Lower leg skin (tissue), 3 donors: Measurements from ENCODE around the gene TAPBPL.

Source experiments
- POLR2A ChIP-seq, 2 donors: fragments of 450-650 bp; IDR thresholded peaks; one replicate each; pipeline ENCODE4 v1.6.1; 2016 to 2017; ENCODE audit warnings: antibody characterized with exemption in 2 of 2, mild to moderate bottlenecking in 1 of 2, moderate library complexity in 1 of 2
- TF ChIP-seq, protein P1 (sequence below), 3 donors: fragments of 450-650 bp; IDR thresholded peaks; one replicate each; pipeline ENCODE4 v1.5.1; 2016; ENCODE audit warnings: antibody characterized with exemption in 3 of 3, mild to moderate bottlenecking in 3 of 3, moderate library complexity in 2 of 3

- TF ChIP-seq, protein P1, sequence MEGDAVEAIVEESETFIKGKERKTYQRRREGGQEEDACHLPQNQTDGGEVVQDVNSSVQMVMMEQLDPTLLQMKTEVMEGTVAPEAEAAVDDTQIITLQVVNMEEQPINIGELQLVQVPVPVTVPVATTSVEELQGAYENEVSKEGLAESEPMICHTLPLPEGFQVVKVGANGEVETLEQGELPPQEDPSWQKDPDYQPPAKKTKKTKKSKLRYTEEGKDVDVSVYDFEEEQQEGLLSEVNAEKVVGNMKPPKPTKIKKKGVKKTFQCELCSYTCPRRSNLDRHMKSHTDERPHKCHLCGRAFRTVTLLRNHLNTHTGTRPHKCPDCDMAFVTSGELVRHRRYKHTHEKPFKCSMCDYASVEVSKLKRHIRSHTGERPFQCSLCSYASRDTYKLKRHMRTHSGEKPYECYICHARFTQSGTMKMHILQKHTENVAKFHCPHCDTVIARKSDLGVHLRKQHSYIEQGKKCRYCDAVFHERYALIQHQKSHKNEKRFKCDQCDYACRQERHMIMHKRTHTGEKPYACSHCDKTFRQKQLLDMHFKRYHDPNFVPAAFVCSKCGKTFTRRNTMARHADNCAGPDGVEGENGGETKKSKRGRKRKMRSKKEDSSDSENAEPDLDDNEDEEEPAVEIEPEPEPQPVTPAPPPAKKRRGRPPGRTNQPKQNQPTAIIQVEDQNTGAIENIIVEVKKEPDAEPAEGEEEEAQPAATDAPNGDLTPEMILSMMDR (IDR thresholded peaks at IDR 0.05), result no peak
- no peak for TF ChIP-seq POLR2A (IDR thresholded peaks at IDR 0.05)
Measured at GRCh38 chr12:6469609-6470374, 17.9 kb downstream of the TAPBPL start.
